ENCODE measurements around the gene EMC9.

DNA sequence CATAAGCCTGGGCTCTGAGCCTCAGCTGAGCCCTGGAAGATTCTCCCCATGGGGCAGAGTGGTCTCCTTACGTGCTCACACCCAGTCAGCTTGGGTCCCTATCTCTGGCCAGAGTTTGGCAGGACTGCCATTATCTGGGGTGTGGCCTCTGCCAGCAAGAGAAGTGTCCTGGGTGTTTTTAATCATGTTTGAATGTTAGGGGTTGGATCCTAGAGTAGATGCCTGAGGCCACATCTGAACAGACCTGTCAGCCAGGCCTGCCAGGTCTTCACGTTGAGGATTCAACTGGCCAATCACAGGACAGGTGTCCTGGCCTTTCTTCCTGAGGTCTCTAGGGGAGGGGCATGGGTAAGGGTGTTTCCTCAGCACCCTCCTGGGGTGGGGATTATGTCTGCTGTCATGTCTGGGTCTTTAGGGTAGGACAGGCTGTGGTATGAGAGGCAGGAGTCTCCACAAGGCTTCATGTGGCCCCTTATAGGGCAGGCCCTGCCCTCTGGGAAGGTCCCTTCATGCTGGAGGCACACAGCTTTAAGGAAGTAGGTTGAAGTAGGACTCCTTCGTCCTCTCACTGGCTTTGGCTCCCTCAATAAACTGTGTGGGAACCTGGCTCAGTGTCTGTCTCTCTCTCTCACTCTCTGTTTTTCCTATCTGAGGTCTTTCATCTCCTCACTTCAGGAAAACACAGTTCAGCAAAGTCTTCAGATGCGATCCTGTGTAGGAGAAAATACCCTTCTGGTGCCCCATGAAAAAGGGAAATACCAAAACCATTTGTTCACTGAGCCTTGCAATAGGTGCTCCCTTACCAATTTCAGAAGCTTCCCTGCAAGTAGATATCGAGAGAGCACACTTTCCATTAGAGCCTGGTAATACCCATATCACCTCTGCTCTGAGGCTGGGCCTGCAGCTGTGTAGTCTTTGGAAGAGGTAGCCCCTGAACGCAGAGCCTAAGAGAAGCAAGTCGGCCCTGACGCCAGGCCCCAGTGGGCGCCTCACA lies 17.7 kb downstream of the EMC9 start:
- TF ChIP-seq, protein P1, sequence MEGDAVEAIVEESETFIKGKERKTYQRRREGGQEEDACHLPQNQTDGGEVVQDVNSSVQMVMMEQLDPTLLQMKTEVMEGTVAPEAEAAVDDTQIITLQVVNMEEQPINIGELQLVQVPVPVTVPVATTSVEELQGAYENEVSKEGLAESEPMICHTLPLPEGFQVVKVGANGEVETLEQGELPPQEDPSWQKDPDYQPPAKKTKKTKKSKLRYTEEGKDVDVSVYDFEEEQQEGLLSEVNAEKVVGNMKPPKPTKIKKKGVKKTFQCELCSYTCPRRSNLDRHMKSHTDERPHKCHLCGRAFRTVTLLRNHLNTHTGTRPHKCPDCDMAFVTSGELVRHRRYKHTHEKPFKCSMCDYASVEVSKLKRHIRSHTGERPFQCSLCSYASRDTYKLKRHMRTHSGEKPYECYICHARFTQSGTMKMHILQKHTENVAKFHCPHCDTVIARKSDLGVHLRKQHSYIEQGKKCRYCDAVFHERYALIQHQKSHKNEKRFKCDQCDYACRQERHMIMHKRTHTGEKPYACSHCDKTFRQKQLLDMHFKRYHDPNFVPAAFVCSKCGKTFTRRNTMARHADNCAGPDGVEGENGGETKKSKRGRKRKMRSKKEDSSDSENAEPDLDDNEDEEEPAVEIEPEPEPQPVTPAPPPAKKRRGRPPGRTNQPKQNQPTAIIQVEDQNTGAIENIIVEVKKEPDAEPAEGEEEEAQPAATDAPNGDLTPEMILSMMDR (IDR thresholded peaks at IDR 0.05) = no peak
- TF ChIP-seq POLR2A (IDR thresholded peaks at IDR 0.05) = no peak

Measured in adrenal gland (tissue), 5 donors.